Fibroblast of skin of back (primary cell): ENCODE data around the gene SNED1.

Experiments
- DNase-seq: peaks from one replicate; pipeline ENCODE4 v3.0.0-alpha.2; 2013

The SNED1 gene

DNA sequence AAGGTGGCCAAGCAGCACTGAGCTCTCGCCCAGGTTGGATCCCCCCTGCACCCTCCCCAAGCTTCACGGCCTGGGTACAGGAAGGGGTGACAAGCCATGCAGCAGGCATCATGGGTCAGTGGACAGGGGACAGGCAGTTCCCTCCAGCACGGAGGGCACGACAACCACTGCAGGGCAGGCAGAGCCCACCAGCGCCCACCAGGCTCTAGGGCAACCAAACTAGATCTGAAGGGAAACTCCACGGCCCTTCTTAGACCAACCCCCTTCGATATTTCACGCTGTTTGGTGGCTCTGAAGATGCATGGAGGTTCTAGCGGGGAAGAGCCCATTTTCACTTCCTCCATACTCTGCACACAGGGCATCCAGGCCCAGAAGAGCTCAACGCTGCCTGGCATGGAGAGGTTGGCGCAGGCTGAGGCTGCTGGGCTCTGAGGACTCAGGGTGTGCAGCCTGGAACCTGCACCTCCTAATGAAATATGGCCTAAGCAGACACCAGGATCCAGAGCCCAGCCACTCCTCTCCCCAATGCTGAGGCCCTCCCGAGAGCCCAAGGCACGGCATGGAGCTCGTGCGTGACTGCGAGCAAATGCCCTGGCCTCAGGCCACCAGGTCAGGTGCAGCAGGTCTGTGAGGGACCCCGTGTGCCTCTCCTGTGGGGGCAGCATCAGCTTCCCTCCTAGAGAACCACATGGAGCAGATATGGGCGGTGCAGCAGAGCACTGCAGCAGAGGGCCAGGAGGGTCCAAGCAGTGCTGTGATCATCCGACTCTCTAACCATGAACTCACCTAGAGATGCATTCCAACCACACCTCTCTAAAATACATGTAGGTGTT lies 112.4 kb downstream of the SNED1 start:
- no peak for DNase-seq

DNA sequence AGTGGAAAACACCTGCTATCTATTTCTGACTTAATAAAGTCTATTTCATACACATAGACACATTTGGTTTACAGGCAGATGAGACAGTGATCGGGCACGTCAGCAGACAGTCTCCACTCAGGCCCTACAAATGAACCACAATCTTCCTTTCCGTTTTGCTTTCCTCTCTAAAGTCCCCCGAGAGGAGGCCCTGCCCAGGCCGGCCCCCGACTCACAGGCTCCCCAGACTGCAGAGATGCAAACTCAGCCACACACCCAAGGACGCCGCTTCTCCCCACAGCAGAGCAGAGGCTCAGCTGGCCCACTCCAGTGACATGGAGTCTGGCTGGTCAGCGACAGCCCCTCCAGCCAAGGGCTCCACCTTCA lies 113.0 kb downstream of the SNED1 start:
- DNase-seq, result no peak

- no peak for DNase-seq
Measured at GRCh38 chr2:241112046-241112445, 113.6 kb downstream of the SNED1 start.

GRCh38 chr2:241112592-241112991 lies 114.2 kb downstream of the SNED1 start:
- DNase-seq, result no peak

GRCh38 chr2:241114836-241115235 lies 116.4 kb downstream of the SNED1 start:
- DNase-seq, result no peak

GRCh38 chr2:241115361-241115760 lies 116.9 kb downstream of the SNED1 start:
- DNase-seq, result no peak

GRCh38 chr2:241116606-241117560 lies 118.5 kb downstream of the SNED1 start:
- no peak for DNase-seq

DNA sequence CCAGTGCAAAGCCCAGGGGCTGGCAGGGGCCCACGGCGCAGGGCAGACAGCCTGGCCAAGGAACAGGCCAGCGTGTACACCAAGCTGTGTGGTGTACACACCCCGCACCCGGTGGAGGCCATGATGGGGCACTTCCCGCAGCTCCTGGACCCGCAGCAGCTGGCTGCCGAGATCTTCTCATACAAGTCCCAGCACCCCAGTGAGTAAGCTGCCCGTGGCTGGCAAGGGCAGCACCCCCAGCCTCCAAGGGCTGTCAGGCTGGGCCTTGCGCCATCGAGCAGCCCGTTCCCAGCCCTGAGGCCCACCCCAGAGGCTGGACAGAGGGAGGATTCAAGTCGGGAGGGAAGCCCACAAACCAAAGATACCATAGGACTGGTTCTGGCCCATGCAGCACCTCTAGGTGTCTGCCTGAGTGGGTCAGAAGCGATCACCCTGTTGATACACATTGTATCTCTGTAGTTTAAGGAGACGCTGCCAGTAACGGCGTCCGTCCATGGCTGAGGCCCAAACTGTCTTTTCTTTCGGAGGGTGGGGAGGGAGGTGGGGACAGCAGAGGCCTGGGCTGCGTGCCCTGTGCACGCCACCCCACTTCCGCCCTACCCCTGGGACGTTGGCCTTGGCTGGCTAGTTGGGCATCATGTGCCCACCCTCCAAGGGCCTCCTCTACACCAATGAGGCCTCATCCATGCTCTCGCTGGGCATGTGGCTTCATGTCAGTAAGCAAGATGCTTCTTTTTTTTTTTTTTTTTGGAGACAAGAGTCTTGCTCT lies 120.5 kb downstream of the SNED1 start:
- no peak for DNase-seq

- no peak for DNase-seq
Measured at GRCh38 chr2:241120440-241120839, 122.0 kb downstream of the SNED1 start.

GRCh38 chr2:241121008-241121407 lies 122.6 kb downstream of the SNED1 start:
- no peak for DNase-seq

GRCh38 chr2:241122376-241123002 lies 124.1 kb downstream of the SNED1 start:
- no peak for DNase-seq

- DNase-seq, result no peak
Measured at GRCh38 chr2:241123816-241124536, 125.6 kb downstream of the SNED1 start.

DNA sequence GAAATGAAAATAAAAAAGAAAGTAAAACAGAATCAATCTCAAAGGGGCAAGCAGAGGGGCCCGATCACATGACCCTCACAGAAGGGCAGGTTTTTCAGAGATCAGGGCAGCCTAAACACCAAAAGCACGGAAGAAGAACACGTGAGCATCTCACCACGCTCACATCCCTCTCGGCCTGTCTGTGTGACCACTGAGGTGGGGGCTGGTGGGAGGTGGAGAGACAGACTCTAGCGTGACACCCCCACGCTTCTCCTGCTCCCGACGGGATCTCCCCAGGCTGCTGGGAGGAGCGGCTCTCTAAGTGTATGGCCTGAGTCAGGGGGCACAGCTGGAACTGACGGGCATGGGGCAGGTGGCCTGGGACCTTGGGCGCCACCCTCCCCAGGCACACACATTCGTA lies 127.2 kb downstream of the SNED1 start:
- no peak for DNase-seq

DNA sequence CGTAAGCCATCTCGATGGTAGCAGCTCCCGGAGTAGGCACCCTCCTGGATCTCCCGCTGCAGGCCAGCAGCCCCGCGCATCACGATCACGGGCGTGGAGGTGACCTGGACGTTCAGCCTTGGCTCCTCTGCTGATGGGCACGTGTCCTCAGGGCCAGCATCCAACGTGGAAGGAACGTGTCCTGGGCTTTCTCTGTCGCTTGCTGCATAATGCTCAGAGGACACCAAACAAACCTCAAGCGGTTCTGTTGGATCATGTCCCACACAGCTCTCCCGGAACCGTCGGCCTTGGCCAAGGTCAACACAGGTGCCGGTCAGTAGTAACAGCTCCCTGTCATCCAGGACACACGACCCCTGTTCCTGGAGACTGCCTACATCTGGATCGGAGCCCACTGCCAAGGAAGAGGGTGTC lies 127.8 kb downstream of the SNED1 start:
- DNase-seq, result no peak

DNA sequence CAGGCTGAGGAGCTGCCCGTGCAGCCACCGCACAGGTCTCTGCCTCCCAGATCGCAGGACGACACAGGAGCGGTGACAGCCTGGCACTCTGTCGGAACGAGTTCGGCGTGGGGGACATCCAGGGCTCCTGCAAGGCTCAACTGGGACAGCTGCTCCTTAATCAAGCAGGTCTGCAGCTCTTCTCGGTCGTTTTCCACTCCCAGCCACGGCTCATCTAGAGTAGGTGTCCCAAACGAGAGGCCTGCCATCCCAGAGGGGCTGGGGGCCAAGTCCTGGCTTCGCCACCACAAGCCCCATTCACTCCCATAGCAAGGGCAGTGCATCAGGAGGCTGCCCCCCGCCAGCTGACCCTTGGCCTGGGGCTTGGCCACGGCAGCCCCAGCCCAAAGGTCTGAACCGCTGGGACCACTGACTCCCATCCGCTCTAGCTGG lies 128.4 kb downstream of the SNED1 start:
- no peak for DNase-seq

DNA sequence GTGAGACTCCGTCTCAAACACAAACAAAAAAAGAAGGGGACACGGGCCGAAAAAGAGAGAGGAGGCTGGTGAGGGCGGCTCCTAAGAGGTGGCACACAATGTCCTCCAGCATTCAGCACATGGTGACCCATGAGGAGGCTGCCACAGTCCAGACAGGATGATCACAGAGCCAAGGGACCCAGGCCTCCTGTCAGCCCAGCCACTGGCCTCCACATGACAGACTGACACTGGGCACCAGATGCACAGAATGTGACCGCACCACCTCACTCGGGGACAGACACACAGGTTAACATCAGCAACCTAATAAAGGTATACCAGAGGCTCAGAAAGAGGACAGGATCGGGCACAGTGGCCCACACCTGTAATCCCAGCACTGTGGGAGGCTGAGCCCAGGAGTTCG lies 129.8 kb downstream of the SNED1 start:
- DNase-seq, result no peak

DNA sequence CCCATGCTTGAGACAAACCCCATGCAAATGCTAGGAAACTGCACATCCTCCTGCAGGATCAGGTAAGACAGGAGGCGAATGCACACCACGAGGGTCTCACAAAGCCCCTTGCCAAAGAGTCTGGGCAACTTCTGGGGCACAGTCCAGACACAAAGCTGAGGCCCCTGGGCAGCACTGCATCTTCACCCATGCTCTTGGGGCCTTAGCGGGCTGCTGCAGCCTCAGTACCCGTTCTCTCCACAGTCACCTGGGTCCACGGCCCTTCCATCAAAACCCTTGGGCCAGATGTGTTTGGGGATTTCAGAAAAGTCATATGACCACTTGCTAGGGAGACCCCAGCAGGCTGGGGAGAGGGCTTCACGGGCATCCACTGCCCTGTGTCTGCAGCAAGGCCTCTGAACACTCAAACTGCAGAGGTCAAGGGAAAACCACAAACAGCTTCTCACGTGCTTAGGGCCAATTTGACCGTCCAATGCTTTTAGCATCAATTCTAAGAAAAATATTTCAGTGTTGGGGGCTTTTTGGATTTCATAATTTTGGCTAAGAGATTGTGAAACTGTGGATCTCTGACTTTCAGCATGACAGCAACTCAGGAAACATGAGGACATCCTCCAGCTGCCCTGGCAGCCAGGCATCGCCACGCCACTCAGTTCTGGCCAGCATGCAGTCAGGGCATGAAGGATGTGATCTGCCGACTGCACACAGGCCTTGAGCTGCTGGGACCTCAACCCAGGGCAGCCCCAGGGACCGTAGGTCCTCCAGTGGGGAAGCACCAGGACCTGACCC lies 130.9 kb downstream of the SNED1 start:
- no peak for DNase-seq

DNA sequence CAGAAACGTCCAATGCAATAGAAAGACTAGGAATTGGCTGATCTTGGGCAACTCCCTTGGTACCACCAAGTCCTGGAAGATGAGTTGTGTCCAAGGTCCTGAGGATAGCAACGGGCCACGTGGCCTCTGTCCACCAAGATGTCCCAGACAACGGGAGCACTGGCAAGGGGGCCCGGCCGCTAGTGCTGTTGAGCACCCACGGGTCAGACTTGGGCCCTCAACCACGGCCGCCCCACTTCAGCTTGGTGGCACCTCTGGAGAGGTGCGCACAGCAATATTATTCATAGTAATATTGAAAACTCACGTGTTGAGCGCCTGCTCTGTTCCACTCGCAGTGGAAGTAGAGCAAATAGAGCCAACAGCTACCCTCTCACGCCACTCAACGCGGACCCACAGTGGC lies 131.9 kb downstream of the SNED1 start:
- DNase-seq, result no peak

DNA sequence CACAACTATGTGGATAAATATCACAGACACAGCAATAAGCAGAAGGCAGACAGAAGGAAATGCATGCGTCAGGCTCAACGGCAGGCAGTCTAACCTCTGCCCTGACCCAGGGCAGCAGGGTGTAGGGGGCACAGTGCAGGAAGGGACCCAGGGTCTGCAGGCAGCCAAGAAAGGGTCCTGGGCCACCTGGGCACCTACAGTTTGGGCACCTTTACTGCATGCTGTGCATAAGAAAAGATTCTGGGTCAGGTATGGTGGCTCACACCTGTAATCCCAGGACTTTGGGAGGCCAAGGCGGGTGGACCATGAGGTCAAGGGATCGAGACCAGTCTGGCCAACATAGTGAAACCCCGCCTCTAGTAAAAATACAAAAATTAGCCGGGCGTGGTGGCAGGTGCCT lies 133.1 kb downstream of the SNED1 start:
- no peak for DNase-seq

DNA sequence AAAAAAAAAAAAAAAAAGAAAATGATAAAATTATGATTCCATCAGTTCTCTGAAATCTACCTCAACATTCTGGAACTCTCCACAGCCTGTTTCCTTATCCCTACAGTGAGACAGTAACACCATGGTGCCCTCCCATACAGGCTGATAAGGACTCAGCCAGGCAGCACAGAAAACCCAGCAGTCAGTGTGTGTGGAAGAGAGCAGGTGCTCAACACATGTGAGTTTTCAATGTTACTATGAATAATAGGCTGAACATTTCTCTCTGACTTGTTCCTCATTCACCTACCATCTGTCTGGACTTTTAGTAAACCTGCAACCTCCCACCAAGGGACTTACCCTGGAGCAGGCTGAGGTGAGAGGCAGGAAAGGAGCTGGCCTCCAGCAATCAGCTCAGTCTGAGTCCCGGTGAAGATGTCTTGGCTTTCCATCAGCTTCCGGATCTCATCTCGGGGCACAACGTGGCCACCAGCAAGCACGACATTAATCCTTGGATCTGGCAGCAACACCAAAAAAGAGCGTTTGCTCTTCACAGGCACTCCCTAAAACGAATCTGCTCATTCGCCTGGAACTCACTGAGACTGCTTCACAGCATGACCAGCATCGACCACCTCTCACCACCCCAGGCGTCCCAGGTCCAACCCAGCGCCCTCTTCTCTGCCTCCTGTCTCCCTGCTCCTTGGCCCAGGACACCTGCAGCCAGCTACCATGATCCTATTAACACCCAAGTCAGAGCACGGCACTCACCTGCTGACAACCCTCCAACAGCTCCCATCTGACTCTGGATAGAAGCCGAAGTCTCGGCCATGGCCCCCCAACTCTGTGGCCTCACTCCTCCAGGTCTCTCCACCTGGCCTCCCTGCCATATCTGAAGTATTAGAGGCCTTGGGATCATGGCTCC lies 134.4 kb downstream of the SNED1 start:
- DNase-seq, result no peak
